ENCODE data around the gene FOXA3.

DNA sequence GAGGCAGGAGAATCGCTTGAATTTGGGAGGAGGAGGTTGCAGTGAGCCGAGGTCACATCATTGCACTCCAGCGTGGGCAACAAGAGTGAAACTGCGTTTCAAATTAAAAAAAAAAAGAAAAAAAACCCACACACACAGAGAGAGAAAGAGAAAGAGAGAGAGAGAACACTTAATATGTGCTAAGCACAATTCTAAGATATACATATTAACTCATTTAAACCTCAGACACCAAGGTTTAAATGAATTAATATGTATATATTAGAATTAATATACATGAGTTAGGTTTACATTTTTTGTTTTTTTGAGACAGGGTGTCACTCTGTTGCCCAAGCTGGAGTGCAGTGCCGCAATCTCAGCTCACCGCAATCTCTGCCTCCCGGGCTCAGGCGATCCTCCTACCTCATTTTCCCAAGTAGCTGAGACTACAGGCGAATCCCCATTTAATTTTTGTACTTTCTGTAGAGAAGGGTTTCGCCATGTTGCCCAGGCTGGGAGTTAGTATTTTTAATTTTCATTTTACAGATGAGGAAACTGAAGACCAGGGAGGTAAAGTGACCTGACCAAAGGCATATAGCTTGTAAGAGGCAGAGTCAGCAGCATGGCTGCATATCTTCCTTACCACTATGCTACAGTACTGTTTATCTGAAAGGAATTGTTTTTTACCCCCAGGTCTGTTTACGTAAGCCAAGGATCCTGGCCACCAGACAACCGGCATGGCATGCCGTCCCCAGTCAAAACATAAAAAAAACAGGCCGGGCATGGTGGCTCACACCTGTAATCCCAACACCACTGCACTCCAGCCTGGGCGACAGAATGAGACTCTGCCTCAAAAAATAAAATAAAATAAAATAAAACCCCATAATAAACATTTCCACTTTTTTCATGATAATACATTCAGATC is 3.5 kb upstream of the FOXA3 start:
- TF ChIP-seq POLR2A (IDR thresholded peaks at IDR 0.05; ENCODE audit: low read length) (no peak), GATA1 (IDR thresholded peaks at IDR 0.05; ENCODE audit: low read depth, low read length) (no peak)

Measured in erythroblast (primary cell).